GM19438 (cell line): ENCODE results near the gene HSPG2.

Experiments
- ATAC-seq: cut with Tn5 transposase; IDR thresholded peaks from one replicate; pipeline ENCODE4 v1.9.1; 2021; ENCODE audit warnings: low read depth; ENCODE audit not compliant: unreplicated experiment

The HSPG2 gene

GRCh38 chr1:21775985-21776562, 161.0 kb downstream of the HSPG2 start:
- ATAC-seq: no peak

- ATAC-seq: no peak
Observed at GRCh38 chr1:21775550-21775914, 161.6 kb downstream of the HSPG2 start.

- ATAC-seq: no peak
Observed at GRCh38 chr1:21774835-21775549, 162.1 kb downstream of the HSPG2 start.

- ATAC-seq: no peak
Observed at GRCh38 chr1:21773585-21773984, 163.5 kb downstream of the HSPG2 start.
